Right cardiac atrium (tissue), 5 donors: Measurements from ENCODE around the gene ERC2. TPM values are rescaled to one million over a fixed set of nuclear protein-coding genes. Genes with fewer than 3 reads are reported as not detected.

Experiments
- ATAC-seq, 2 donors: fragments of 200-7000 bp; cut with Tn5 transposase; one replicate each; pipeline versions ENCODE4 v1.8.0 to v1.9.1; 2020; ENCODE audit warnings: moderate library complexity in 2 of 2, mild to moderate bottlenecking in 1 of 2
- DNase-seq, 3 donors: peaks; one replicate each; pipeline ENCODE4 v3.0.0-alpha.2; 2020
- H3K27ac ChIP-seq: one replicate; pipeline ENCODE4 v1.5.1; 2013; ENCODE audit warnings: mild to moderate bottlenecking, low read length, control low read depth, moderate library complexity
- H3K27me3 ChIP-seq: one replicate; pipeline ENCODE4 v1.6.1; 2013; ENCODE audit not compliant: control insufficient read depth, insufficient read depth
- H3K4me1 ChIP-seq: one replicate; pipeline ENCODE4 v1.6.1; 2013; ENCODE audit warnings: low read length; ENCODE audit not compliant: control insufficient read depth, insufficient read depth
- H3K4me3 ChIP-seq: one replicate; pipeline ENCODE4 v1.5.1; 2013; ENCODE audit warnings: low read length, control low read depth
- H3K9me3 ChIP-seq: one replicate; pipeline ENCODE4 v1.6.1; 2013; ENCODE audit warnings: low read length; ENCODE audit not compliant: control insufficient read depth
- WGBS: extraction: QIAGEN DNeasy Blood & Tissue Kit; methylation state at CpG from one replicate; pipeline ENCODE4 v1.1.7; 2013; 5-methylcytosine and 5-hydroxymethylcytosine counted together
- intact Hi-C, 4 donors: fragments of 100-400 bp; cut with DNase I; formaldehyde crosslinking; loops; one replicate each; pipeline versions ENCODE4 v1.11.0 to v1.14.0; 2022 to 2023
- polyA plus RNA-seq: library from polyadenylated mRNA; stranded (reverse); fragments of 200-250 nt; gene quantifications from one replicate; pipeline ENCODE4 v1.2.3, GENCODE V29; 2013
- total RNA-seq, 4 donors: library from RNA; stranded (reverse); fragmentation: NEBNext Ultra II Directional; extraction: Animal tissue kit (Norgen Biotek cat#: 25700); gene quantifications; one replicate each; pipeline ENCODE4 v1.2.1, GENCODE V29; 2021
- donor health status: healthy with polysubstance abuse.
- donor health status: DM: no; HTN: yes; CAD: no.
- donor health status: DM: no; HTN: no; CAD: no.
- donor health status: DM: no; HTN: yes; CAD: no; lungs with severe emphysema.
- donor health status: DM: yes; HTN: yes; CAD: no.

Gene ERC2
- total and polyA plus RNA-seq, 5 donors, result 1.5 to 9.2 (median 3.8) TPM

DNA sequence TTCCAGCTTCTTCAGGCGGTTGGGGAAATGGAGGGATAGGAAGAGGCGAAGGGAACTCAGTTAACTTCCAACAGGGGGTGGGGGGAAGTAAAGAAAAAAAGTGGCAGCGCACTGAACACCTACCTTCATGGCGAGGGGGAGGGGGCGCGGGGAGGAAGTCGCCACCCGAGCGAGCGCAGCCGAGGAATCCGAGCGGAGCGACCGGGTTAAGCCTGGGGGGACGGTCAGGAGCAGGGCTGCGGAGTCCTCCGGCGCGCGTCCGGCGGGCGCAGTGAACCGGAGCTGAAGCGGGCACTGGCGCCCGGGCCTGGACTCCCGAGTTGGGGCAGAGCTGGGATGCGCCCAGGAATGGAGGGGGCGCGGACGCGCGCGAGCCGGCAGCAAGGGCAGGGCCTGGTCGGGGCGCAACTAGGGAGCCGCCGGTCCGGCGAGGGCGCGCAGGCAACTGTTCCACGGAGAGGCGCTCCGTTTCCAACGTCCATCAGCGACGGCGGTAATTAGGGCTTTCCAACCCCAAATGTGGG lies 981.3 kb downstream of the ERC2 start, which contains the start of gene WNT5A:
Gene WNT5A, minus strand, starts transcription at position 450 of the 524 bp plus-strand sequence. Its CDS starts 321 bp downstream, at position 129.
- WGBS, result under 1% methylated on average over 52 of the region's 52 CpGs
- peak in 2 of 3 donors; percentile 78 to 80 for DNase-seq
- H3K27ac ChIP-seq, result peak within 1 kb of the TSS; percentile 33
- H3K4me1 ChIP-seq, result no peaks in the 10 kb centered on the region
- peak; percentile 10 to 31 for ATAC-seq
- H3K27me3 ChIP-seq, result no peaks in the 10 kb centered on the region
- no peaks in the 10 kb centered on the region for H3K9me3 ChIP-seq
- intact Hi-C loops, result loop anchor here (5.0 to 10.0 kb wide), 6 partner anchors 230 to 1008 kb away; no protein-coding TSS in a partner anchor
- peak within 1 kb of the TSS; percentile 81 for H3K4me3 ChIP-seq

DNA sequence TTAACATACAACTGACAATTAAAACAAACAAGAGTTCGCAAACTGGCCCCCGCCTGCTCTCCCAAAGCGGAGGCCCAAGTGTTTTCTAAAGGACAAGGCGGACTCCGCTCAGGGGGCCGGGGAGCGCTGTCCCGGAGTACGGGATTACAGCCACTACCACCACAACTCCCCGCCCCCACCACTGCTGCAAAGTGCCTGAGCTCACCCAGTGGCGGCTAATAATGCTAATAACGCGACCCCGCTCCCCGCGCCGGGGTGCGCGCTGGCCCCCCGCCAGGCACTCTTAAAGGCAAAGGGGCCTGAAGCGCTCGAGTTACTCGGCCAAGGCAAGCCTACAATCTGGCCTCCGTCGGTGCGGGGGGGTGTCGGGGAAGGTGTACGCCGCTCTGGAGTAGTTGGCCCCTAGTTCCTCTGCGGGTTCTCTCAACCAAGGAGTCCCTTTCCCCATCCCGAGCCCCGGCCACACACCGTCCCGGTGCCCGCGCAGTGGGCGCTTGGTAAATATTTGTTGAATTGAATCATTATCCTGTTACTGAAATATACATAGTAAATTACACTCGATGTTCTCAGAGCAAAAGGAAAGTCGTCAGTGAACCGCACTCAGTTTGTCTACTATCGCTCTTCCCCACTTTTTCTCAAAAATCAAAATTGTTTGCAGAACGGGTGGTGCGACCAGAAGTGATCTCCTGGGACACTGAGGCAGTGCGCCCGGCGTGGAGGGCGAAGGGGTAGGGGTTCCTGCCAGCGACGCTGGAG lies 982.0 kb downstream of the ERC2 start:
- intact Hi-C loops, result loop anchor here (5.0 to 10.0 kb wide), 6 partner anchors 231 to 1009 kb away; no protein-coding TSS in a partner anchor
- Histone ChIP-seq H3K9me3 (no peaks in the 10 kb centered on the region), H3K27ac (peak overlapping the region; percentile 31), H3K4me3 (peak overlapping the region; percentile 81), H3K4me1 (no peaks in the 10 kb centered on the region), H3K27me3 (no peaks in the 10 kb centered on the region)
- peak; percentile 75 to 91 (median 90) for DNase-seq
- WGBS, result under 1% methylated on average over 49 of the region's 49 CpGs
- peak; percentile 51 to 53 for ATAC-seq

DNA sequence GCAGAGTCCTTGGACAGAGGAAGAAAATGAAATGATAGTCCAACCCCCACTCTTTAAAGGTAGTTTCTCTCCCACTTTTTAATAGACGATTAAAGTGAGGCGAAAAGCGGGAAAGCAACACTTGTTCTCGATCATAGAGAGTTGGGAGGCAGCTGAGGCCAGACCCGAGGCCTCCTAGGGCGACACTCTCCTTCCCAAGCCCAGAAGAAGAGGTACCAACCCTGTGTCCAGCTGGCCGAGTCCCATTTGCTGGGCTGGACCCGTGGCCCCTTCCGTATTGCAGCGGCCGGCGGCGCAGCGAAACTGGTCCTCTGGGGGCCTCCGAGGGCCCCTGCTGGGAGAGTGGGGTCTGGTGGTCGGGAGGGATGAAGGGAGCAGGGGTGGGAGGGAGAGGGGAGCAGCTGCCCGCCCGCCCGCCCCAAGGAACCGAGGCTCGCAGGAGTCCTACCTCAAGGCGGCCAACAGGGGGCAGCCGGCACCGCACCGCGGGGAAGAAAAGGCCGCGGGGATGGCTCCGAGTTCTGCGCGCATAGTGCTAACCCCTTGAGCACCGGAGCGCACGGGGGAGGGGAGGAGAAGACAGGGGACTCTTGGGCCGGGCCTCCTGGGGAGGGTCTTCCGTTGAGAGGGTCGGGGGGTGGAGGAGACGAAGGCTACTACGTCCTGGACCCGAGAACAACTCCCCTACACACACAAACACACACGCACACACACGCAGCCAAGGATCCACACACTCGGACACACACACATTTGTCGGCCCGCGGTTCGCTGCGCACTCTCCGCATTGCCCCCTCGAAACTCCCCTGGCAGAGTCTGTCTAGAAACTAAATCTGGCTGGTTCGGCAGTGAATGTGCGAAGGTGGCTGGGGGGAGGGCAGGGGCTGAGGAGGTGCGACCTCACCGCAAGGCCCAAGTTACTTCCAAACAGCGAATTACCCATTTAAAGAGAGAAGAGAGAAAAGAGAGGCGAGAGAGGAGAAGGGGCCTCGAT lies 983.2 kb downstream of the ERC2 start:
- H3K4me1 ChIP-seq, result no peaks in the 10 kb centered on the region
- H3K4me3 ChIP-seq, result peak overlapping the region; percentile 81
- no peaks in the 10 kb centered on the region for H3K27me3 ChIP-seq
- ATAC-seq (peak; percentile 77 to 81), DNase-seq (peak; percentile 84 to 92 (median 91))
- intact Hi-C loops, result loop anchor here (5.0 to 10.0 kb wide), 6 partner anchors 232 to 1010 kb away; no protein-coding TSS in a partner anchor
- H3K27ac ChIP-seq, result peak overlapping the region; percentile 7
- WGBS, result 4% methylated on average over 57 of the region's 57 CpGs
- no peaks in the 10 kb centered on the region for H3K9me3 ChIP-seq

DNA sequence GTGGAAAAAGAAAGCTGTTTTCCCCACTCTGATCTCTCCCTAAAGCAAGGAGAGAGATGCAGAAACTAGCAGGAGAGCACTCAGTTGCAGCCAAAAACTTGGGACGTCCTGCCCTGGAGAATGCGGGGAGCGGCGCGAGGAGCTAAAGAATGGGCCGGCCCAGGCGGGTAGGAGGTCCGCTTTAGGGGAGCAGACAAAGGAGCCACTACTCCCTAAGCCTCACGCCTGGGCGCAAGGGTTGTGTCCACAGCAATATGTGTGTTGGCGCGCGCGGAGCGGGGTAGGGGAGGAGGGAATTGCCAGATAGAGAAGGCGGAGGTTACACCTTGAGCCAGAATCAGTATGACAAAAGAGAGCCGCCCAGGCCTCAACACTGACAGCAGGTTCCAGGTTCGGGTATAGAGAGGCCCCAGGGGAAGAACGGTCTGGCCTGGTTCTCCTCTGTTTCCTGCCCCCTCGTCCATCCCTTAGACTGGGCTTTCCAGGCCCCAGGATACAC lies 984.0 kb downstream of the ERC2 start:
- WGBS, result 61% methylated on average over 20 of the region's 20 CpGs
- peak in 1 of 3 donors; percentile 49 for DNase-seq
- Histone ChIP-seq H3K9me3 (no peaks in the 10 kb centered on the region), H3K4me3 (no peak overlapping the region), H3K4me1 (no peaks in the 10 kb centered on the region), H3K27ac (no peak overlapping the region), H3K27me3 (no peaks in the 10 kb centered on the region)
- intact Hi-C loops, result loop anchor here (10.0 kb wide), 4 partner anchors 241 to 1011 kb away; no protein-coding TSS in a partner anchor
- no peak for ATAC-seq

DNA sequence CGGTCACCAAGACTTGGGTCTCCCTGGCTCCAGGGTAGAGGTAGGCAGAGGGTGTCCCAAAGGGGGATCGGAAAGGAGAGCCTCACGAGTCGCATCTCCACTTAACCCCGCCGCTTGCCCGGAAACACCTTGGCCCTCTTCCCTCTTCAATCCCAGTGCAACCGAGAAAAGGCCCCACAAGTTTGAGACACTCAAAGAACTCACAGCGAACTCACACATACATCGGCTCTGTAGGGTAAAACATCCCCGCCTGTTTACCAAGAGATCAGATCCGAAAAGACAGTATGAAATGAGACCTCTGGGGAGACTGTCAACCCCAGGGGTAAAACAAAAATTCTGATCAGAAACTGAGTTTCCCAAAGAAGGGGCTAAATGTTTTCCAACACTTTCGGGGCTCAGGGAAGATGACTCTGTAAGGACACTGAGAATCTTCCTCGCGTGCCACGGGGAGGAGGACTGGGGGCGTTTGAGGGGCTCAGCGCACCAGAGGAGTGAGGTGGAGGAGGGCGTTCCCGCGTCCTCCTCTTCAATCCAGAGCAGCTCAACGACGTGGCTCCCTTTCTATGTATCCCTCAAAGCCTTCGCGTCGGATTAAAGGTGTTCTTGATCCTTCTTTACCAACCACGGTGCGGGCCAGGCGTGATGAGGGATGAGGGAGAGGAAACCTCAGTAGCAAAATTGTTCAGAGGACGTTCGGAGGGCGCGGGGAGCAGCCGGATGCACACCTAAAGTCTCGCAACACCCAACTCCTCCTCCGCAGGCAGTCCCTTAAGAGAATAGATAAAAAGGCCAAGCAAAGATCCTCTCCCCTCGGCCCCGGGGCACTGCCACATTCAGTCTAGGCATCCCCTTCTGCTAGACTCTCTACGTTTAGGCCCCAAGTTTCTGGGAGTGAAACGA lies 984.8 kb downstream of the ERC2 start:
- ATAC-seq (no peak), DNase-seq (no peak)
- intact Hi-C loops, result loop anchor here (10.0 kb wide), 4 partner anchors 241 to 1011 kb away; no protein-coding TSS in a partner anchor
- Histone ChIP-seq H3K9me3 (no peaks in the 10 kb centered on the region), H3K27ac (no peak overlapping the region), H3K4me3 (no peak overlapping the region), H3K4me1 (no peaks in the 10 kb centered on the region), H3K27me3 (no peaks in the 10 kb centered on the region)
- 62% methylated on average over 40 of the region's 40 CpGs for WGBS

DNA sequence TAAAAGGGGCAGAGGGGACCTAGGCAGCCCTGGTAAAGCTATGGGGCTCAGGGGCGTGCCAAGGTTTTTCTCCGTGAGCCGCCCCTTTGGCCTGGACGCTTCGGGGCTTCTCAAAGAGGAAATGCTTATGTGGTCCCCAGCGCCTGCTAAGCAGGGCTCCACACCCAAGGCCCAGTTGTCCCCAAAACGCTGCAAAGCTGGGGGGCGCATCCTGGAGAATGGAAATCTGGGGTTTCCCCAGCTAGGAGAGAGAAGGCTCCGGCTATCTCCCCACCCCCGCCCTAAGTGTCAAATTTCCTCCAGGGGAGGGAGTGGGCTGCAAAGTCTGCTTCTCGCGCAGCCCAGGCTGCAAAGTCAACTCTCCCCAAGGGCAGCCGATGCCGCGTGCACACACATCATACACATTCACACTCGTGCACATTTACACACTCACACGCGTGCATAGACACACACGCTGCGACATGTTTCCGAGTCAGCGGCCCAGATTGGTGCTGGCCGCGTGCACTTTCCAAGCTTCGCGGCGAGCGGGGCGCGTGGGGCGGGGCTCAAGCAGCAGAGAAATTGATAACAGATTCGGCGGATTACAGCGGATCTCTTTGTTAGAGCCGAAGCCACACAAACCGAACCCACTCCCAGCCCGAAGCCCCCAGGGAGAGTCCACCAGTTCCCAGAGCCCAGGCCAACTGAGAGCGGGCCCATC lies 985.6 kb downstream of the ERC2 start:
- Histone ChIP-seq H3K27me3 (no peaks in the 10 kb centered on the region), H3K27ac (no peak overlapping the region), H3K4me3 (peak overlapping the region; percentile 1), H3K9me3 (no peaks in the 10 kb centered on the region), H3K4me1 (no peaks in the 10 kb centered on the region)
- 21% methylated on average over 38 of the region's 38 CpGs for WGBS
- DNase-seq (peak in 1 of 3 donors; percentile 56), ATAC-seq (no peak)
- intact Hi-C loops, result loop anchor here (10.0 kb wide), 4 partner anchors 242 to 1012 kb away; no protein-coding TSS in a partner anchor

DNA sequence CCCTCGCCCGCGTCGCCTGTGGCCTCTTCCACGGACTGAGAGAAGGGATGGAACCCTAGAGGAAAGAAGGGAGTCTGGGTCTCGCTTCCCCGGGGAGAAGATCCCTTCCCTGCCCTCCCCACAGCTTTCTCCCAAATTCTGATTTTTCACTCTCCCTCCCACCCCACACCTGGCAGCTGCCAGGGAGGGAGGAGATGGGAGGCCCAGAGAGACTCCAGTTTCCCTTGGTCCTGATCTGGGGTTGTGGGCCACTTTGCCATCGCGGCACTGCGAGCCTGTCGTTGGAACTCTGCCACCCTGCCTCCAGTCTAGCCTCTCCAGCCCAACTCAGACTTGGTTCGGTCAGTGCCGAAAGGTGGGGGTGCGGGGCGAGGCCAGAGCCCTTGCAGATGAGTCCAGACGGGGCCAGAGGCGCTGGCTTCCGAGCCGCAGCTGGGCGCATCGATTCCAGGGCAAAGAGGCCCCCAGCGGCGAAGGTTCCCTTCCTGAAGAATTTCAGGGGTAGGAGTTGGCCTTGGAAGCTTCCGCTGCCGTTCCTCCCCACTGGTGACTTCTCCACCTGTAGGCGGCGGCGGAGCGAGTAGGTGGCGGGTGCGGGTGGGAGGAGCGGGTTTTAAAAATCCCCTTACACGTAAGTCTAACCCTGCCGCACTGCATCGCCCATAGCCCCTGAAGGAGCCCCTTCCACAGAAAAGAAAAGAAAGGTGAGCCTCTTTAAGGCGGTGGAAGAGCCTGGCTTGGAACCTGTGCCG lies 986.3 kb downstream of the ERC2 start:
- intact Hi-C loops, result loop anchor here (10.0 kb wide), 4 partner anchors 243 to 1013 kb away; no protein-coding TSS in a partner anchor
- Histone ChIP-seq H3K27ac (no peak overlapping the region), H3K4me3 (peak overlapping the region; percentile 29), H3K9me3 (no peaks in the 10 kb centered on the region), H3K27me3 (no peaks in the 10 kb centered on the region), H3K4me1 (no peaks in the 10 kb centered on the region)
- peak in 2 of 3 donors; percentile 62 to 69 for DNase-seq
- 14% methylated on average over 37 of the region's 37 CpGs for WGBS
- no peak for ATAC-seq

DNA sequence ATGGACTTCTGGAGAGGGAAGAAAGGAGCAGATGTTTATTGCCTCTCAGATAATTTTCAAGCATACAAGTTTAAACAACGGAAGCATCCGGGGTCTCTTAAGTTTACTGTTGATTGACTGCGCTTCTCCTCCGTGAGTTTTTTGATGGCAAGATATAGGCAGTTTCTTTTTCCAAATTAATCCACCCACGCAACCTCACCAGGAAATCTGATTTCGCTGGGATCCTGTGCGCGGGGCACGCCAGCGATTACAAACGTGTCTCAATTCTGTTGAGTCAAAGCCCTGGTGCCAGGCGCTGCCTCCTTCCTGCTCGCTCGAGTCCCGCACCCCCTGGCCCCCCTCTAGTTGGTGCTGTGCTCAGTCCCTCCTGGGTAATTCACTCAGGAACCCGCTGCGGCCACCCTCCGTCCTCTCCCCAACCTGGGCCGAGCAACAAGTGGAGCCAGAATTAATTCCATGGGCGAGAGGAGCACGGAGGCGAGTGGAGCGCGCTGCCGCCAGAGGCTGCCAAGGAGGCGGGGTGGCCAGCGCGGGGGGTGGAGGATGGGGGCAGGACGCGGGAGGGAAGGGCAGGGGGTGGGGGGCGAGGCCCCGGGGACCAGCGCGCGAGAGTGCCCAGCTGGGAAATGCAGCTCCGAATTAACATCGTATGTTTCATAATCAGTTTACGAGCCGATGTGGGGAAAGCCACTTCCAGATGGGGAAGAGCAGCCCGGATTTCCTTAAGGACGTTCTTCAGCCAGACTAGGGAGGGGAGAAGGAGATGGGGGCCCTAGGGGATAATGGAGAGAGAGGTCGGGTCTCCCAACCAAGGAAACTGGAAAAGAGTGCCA lies 987.1 kb downstream of the ERC2 start:
- Histone ChIP-seq H3K9me3 (no peaks in the 10 kb centered on the region), H3K27me3 (no peaks in the 10 kb centered on the region), H3K4me1 (no peaks in the 10 kb centered on the region), H3K4me3 (peak overlapping the region; percentile 29), H3K27ac (no peak overlapping the region)
- intact Hi-C loops, result loop anchor here (10.0 kb wide), 4 partner anchors 244 to 1014 kb away; no protein-coding TSS in a partner anchor
- WGBS, result 6% methylated on average over 42 of the region's 42 CpGs
- ATAC-seq (peak; percentile 6 to 21), DNase-seq (peak in 2 of 3 donors; percentile 58 to 72)
